HuH-7.5 (cell line): ENCODE data around the gene ZNF558.

ENCODE experiments used
- DNase-seq: peaks from one replicate; pipeline ENCODE4 v3.0.0; 2011; ENCODE audit warnings: low spot score

ZNF558 gene

DNA sequence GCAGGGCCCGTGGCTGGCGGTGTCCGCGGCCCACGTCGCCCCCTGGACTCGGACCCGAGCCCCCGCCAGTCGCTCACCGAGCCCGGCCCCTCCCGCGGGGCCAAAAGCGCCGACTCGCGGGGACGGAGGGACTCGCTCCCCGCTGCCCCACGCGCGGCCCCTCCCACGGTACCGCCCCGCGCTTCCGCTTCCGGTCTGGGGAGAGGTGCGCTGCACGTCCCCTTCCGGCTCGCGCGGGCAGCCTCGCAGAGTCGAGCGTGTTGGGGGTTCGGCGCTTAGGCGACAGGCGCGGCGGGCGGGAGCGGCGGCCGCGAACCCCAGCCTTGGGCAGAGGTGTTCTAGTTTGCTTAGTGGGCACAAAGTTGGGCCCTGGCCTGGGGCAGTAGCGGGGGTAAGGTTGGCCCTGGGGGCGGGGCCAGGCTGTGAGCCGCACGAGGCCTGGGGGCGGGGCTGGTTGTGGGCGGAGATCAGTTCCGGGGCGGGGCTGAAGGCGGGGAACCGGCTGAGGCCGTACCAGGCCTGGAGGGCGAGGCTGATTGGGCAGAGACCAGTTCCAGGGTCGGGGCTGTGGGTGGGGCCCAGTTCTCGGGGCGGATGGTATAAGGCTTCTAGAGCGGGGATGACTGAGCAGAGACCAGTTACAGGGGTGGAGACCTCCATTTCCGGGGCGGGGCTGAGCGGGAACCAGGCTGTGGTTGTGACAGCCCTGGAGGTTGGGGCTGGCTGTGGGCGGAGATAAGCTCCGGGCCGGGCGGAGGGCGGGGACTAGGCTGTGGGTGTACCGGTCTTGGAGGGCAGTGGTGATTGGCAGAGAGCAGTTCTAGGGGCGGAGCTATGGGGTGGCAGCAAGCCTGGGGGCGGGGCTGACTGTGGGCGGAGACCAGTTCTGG, at the start of gene ZNF558, which contains the start of gene MBD3L1:
Gene ZNF558 (minus strand): TSS at position 173 of the 890 bp plus-strand sequence. CDS start 9,645 bp downstream, outside the sequence.
Gene MBD3L1 (plus strand): TSS at position 246 of the 890 bp plus-strand sequence. CDS start 10,302 bp downstream, outside the sequence.
- peak; percentile 89 for DNase-seq

DNA sequence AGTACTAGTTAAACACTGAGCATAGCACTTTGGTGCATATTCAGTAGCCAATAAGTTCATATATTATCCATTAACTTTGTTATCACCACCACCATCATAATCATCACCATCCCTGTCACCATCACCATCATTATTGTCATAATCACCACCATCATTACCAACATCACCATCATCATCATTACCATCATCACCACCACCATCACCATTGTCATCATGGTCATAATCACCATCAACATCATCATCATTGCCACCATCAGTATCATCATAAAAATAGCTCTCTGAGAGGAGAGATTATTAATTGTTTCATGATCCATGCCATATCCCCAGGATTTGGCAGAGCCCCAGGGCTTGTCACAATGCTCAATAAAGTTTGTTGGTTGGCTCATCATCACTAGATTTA, 49.4 kb upstream of the ZNF558 start:
- no peak for DNase-seq

- no peak for DNase-seq
Observed at GRCh38 chr19:8880868-8881488, 48.9 kb upstream of the ZNF558 start.

- no peak for DNase-seq
Observed at GRCh38 chr19:8877854-8878705, 46.0 kb upstream of the ZNF558 start.

DNA sequence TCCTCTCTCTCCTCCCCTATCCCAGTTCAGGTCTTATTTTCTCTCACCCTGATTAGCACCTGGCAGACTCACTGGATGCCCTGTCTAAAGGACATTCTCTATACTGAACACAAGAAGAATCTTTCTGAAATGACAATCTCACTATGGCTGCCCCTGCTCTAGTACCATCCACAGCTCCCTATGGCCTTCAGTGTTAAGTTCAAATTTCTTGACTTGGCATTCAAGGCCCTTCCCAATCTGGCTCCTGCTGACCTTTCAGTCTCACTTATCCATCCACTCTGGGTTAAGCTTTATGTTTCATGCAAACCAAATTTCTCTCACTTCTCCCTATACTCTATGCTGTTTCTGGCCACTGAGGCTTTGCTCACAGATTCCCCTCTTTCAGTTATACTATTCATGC, 34.2 kb upstream of the ZNF558 start:
- no peak for DNase-seq

GRCh38 chr19:8858260-8858659, 26.2 kb upstream of the ZNF558 start:
- no peak for DNase-seq

- no peak for DNase-seq
Observed at GRCh38 chr19:8850488-8850887, 18.4 kb upstream of the ZNF558 start.

DNA sequence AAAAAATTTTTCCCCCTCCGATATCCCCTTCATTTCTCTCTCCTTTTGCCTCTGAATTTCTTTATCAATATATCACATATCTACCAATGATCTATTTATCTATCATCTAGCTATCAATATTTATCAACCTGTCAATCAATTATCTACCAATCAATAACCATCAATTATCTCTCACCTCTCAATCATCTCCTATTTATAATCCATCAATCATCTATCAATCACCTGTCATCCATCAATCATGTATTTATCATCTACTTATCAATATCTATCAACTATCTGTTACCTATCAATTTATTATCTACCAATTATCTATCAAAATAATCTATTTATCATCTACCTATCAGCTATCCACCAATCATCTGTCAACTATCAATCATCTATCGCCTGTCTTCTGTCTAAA, 17.1 kb upstream of the ZNF558 start:
- DNase-seq, result no peak

- DNase-seq, result no peak
Observed at GRCh38 chr19:8846819-8847218, 14.7 kb upstream of the ZNF558 start.

DNA sequence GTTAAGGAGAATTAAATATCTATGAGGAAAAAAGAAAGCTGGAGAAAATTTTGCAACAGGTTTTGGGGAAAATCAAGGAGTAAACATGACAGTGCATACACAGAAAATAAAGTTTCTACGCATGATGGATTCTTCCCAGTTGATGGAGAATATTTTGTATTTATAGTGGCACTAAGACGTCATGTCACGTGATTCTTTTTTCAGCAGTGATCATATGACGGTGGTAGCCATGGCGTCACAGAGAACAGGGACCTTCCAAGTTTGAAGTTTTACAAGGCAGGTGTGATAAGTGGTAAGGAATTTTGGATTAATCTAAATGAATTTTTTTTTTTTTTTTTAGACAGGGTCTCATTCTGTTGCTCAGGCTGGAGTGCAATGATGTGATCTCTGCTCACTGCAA, 8.6 kb upstream of the ZNF558 start:
- DNase-seq, result no peak

- no peak for DNase-seq
Observed at GRCh38 chr19:8835877-8836276, 3.8 kb upstream of the ZNF558 start.

GRCh38 chr19:8835446-8835845, 3.3 kb upstream of the ZNF558 start:
- no peak for DNase-seq

- peak; percentile 53 for DNase-seq
Observed at GRCh38 chr19:8831832-8832131, 322 bp downstream of the ZNF558 start.

DNA sequence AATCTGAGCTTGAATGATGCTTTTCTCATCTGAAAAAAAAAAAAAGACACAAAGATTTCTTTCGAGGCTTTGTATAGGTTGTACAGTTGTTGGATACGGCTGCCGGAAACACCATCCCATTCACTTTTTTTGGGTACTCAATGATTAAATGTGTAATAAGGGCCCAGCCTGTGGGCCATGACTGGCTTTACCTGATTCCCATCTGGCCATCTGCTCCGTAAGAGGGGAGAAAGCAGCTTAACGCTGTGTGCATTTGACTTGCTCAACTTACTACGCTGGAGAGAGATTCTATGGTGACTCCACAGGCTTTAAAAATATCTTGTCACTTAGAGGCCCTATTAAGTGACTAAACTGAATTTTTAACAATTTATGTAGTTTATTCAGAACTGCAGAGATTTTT, 731 bp downstream of the ZNF558 start:
- DNase-seq, result no peak

DNA sequence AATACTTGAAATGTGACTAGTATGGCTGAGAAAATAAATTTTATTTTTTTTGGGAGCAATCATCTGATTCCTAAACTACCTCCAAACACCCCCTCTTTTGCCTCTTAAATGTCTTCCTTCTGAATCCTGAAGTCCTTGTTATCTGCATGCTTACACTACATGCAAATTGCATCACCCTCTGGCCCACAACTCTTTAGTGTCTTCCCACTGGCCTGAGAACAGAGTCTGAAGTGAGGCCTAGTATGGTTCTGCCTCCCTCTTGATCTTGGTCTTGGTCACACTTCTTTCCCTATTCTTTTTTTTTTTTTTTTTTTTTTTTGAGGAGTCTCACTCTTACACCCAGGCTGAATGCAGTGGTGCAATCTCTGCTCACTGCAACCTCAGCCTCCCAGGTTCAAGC, 4.8 kb downstream of the ZNF558 start:
- no peak for DNase-seq

DNA sequence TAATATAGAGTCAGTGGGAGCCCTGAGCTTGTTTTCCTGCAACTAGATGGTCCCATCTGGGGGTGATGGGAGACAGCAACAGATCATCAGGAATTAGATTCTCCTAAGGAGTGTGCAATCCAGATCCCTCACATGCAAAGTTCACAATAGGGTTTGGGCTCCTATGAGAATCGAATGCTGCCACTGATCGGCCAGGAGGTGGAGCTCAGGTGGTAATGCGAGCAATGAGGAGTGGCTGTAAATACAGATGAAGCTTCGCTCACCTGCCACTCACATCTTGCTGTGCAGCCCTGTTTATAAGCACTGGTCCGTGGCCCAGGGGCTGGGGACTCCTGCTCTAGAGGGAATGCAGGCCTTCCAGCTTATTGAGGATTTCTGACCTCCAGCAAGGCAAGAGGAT, 5.7 kb downstream of the ZNF558 start:
- no peak for DNase-seq

DNA sequence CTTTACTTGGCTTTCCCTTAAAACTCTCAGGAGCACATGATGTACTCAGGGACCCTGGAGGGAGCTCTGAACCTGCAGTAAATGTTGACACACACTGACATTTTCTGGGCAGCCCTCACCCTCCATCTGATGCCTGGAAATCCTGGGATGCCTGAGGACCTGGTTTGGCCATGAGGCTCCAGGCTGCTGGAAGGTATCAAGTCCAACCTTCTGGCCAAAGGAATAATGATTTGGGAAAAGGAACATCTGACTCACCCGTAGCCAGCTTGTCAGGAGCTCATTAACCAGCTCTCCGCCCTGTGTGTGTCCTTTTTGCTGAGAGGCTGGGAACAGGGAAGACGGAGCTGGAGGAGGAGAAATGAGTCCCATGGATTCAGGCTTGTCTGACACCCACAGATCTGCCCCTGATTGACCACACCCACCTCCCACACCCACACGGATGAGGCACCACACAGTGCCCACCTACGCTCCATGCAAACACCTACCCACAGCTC, 10.3 kb downstream of the ZNF558 start:
- no peak for DNase-seq

GRCh38 chr19:8820234-8820633, 11.9 kb downstream of the ZNF558 start:
- DNase-seq, result no peak

GRCh38 chr19:8815780-8816179, 16.3 kb downstream of the ZNF558 start:
- DNase-seq, result no peak

DNA sequence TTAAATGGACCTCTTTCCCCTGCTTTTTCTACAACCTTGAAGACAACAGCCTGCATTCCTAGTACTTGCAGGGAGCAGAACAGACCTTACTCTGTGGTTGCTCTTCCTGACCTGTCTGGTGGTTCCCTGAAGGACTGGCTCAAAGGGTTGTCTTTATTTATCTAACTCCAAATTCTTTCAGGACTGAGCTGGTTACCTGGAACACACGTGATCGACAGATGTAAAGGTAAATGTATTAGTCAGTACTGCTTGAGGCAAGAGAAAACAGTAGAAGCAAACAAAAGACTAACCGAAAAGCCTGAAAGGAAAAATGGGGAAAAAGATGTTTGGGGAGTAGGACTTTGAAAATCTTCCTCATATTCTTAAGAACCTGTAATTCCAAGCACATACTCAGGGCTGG, 17.9 kb downstream of the ZNF558 start:
- no peak for DNase-seq

DNA sequence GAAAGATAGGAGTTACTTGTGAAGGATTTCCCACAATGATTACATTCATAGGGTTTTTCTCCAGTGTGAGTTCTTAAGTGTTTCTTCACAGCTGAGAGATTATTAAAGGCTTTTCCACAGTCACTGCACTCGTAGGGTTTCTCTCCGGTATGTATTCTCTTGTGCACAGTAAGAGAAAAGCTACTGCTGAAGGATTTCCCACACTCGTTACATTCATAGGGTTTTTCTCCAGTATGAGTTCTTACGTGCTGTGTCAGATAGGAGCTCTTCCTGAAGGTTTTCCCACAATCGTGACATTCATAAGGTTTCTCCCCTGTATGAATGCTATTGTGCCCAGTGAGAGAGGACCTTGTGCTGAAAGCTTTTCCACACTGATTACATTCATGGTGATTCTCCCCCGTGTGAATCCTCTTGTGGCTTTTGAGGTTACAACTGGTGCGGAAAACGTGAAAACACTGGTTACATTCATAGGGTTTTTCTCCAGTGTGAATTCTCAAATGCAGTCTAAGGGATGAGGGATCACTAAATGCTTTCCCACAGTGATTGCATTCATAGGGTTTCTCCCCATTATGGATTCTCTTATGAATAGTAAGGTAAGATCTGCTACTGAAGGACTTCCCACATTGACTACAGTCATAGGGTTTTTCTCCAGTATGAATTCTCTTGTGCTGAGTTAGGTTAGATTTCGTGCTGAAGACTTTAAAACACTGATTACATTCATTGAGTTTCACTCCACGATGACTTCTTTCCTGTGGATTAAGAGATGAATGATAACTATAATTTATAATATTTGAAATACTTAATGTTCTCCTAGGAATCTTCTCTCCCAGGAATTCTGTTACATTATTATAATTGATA, 20.6 kb downstream of the ZNF558 start:
- no peak for DNase-seq

GRCh38 chr19:8806661-8807060, 25.4 kb downstream of the ZNF558 start:
- no peak for DNase-seq
